ENCODE measurements around the gene GNG13.
"Not testable (repeated sequence)": the region's sequence is repeated elsewhere in the genome, so short reads cannot be mapped to it uniquely, and the experiment has no call there.

The GNG13 gene, protein sequence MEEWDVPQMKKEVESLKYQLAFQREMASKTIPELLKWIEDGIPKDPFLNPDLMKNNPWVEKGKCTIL

DNA sequence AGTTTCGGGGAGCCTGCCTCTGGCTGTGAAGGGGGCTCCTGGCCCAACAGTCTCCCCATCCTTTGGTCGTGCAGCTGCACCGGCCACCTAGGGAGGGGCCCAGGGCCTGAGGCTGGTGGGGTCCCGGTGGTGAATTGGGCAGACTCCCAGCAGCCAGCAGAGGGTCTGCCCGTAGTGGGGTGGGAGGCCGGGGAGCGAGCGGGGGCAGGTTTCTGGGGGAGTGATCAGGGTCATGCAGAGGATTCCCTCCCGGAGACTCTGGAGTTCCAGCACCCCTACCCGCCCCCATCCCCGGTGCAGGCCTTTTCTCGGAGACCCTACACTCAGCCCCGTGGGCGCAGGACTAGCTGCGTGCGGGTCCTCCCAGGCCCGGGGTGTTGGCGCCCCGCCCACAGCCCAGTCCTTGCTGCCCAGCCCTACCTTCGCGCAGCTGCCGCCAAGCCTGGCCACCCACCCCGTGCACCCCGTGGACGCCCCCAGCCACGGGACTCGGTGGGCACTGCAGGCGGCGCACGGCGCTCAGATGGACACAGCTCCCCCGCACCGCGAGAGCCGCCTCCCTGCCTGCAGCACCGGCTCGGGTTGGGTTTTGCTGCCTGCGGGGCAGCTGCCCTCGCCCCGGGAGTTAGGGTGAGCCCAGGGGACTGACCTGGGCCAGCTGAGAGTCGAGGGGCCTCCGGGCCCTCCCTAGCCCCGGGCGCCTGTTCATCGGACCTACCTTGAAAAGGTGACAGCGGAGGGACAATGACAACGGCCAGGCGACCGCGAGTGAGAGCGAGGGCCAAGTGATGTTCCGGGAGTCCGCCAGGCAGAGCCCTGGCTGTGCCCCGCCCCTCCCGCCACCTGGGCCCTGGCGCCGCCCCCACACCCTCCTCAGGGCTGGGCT lies at the start of gene GNG13:
Gene GNG13 (minus strand): TSS at position 787 of the 886 bp plus-strand sequence. CDS start 1,657 bp downstream, outside the sequence.
- H3K4me3 ChIP-seq (ENCODE audit: low read depth, low read length): peak within 1 kb of the TSS; percentile 17

DNA sequence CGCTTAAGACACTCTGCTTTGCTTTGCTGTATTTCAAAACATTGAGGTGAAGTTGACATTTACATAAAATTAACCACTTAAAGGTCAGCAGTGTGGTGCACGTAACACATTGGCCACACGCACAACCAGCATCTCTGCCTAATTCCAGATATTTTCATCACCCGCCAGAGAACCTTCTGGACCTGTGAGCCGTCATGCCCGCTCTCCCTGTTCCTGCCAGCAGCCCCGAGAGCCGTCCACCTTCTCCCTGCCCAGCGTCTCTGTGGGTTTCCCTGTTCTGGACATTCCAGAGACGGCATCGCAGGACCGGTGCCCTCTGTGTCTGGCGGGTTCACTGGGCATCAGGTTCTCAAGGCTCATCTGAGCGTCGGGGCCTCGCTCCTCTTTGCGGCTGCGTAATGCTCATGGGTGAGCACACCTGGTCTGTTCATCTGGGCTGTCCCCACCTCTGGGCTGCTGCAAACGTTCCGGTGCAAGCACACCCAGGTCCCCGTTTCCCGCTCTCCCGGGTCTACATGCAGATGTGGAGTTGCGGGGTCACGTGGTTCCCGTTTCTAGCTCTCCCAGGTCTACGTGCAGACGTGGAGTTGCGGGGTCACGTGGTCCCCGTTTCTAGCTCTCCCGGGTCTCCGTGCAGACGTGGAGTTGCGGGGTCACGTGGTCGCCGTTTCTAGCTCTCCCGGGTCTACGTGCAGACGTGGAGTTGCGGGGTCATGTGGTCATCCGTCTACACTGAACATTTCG lies 48.1 kb upstream of the GNG13 start:
- no peak overlapping the region for H3K4me3 ChIP-seq (ENCODE audit: low read depth, low read length)

DNA sequence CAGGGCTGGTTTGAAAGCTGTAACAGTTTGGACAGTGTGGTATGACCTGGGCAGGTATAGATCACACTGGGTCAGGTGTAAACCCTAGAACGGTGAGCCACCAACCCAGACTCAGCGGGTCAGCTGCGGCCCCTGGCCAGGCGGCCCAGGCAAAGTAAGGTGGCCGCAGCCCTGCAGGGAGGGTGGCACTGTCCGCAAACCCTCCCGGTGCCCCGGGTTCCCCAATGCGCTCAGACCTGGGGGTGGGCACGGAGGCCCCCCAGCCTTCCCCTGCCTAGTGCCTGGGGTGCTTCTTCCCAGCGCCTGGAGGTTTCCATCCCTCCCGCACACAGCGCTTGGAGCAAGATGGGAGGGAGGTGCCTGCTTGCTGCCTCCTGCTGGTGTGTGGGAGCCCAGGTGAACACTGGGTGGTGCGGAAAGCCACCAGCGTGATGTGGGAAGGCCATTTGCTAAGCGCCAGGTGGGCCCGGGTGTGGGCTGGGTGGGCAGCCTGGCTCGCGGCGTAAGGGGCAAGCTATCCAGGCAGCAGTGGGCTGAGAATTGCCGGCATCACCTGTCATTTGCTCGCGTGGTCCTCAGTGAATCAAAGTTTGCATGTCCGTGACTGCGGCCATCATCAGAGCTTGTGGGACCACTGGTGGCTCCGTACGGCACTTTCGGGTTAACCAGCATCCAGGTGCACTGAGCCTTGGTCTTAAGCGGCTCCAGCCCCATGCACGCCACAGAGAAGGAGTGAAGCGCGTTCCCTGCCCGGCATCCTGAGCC lies 47.3 kb upstream of the GNG13 start:
- no peak overlapping the region for H3K4me3 ChIP-seq (ENCODE audit: low read depth, low read length)

DNA sequence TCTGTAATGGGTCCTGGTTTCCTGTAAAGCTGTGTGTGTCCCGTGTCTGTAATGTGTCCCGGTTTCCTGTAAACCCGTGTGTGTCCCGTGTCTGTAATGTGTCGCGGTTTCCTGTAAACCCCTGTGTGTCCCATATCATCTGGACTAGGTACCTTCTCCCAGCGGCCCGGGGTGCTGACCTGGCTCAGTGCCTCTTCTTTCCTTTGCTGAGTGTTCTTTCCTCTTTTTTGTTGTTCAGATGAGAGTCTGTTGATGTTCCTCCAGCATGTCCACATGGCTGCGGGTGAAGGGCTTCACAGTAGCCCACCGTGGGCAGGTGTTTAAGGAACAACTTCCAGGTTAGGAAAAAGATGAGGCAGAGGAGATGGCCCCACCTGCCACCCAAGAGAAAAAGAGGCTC lies 46.6 kb upstream of the GNG13 start:
- H3K4me3 ChIP-seq (ENCODE audit: low read depth, low read length): no peak overlapping the region

DNA sequence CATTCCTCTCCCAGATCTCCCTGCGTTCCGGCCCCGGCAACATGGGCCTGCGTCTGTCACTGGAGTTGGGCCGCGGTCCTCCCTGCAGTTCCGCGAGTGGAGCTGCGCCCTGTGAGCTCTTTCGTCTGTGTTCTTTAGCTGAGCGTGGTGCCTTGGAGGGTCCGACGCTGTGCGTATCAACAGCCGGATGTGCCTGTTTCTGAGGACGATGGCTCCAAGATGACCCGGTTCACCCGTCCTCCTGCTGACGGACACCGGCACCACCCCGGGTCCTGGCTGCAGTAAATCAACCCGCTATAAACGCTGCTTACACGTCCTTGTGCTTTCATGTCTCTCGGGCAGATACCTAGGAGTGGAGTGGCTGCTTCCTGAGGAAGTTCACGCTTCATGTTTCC lies 44.8 kb upstream of the GNG13 start:
- no peak overlapping the region for H3K4me3 ChIP-seq (ENCODE audit: low read depth, low read length)

DNA sequence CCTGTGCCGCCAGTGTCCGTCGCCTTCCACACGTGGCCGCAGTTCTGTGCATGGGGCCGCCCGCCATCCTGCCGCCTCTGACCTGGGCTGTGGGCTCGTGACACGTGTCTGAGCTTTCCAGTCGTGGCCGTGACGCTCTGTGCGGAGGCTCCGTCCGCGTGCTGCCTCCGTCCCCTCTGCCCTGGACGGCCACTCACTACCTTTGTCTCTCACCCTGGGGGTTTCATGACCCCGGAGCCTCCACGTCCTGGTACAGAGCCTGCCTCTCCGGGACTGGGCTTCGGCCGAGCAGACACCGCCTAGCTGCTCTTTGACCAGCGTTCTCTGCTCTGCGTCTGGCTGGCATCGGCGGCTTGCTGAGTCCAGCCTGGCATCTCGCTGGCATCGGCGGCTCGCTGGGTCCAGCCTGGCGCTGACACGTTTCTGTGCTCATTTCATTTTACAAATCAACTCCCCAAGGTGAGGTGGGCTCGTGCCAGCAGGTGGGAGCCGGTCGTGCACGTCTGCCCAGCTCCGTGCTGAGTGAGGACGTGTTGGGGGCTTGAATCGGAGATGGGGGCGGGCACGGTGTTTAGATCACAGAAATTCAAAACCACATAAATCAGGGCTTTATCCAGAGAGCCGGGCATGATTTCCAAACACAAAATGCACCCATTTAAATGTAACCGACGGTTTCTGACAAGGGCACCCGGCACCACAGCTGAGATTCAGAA lies 44.3 kb upstream of the GNG13 start:
- no peak overlapping the region for H3K4me3 ChIP-seq (ENCODE audit: low read depth, low read length)

DNA sequence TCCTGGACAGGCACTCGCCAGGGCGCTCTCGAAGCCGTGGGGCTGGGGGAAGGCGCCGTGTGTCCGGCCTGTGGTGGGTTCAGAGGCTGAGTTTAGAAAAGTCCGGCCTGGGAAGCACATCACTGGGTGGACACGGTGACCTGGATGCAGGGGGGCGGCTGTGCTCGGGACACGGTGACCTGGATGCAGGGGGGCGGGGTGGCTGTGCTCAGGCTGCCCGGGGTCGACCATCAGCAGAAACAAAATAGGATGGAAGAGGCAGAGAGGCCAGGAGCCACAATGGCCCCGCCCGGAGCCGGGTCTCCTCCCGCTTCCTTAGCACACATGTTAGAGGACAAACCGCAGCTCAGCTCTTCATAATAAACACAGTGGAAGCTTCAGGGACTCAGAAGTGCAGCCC lies 43.2 kb upstream of the GNG13 start:
- no peak overlapping the region for H3K4me3 ChIP-seq (ENCODE audit: low read depth, low read length)

DNA sequence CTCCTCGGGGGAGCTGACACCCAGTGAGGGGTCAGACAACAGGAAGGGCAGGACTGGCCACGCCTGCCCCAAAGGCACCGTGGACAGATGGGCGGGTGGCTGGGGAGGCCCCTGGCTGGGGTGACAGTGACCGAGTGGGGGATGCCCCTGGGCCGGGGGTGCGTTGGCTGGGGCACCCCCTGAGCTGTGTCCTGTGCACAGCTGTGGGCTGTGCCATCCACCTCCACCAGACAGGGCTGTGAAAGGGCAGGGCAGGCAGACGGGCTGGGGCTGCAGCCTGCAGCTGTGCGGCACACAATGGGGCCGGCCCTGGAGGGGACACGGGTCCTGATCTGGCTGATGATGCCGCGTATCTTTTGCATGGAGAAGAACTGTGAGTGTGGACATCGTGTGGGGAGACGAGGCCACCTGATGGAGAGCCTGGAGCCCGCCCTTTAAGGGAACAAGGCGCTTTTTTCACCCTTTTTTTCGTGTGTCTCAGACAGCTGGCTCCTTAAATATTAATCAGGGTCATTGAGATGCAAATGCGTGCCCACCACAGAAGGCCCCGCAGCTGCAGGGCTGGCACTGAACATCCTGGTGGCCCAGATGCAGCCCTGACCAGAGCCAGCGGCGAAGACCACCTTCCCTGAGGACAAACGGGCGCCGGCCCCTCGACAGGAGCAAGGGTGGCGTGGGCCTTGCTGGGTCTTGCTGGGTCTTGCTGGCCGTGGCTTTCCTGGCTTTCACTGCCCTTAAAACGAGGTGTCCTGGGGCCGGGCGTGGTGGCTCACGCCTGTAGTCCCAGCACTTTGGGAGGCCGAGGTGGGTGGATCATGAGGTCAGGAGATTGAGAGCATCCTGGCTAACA lies 42.4 kb upstream of the GNG13 start:
- H3K4me3 ChIP-seq (ENCODE audit: low read depth, low read length): no peak overlapping the region

DNA sequence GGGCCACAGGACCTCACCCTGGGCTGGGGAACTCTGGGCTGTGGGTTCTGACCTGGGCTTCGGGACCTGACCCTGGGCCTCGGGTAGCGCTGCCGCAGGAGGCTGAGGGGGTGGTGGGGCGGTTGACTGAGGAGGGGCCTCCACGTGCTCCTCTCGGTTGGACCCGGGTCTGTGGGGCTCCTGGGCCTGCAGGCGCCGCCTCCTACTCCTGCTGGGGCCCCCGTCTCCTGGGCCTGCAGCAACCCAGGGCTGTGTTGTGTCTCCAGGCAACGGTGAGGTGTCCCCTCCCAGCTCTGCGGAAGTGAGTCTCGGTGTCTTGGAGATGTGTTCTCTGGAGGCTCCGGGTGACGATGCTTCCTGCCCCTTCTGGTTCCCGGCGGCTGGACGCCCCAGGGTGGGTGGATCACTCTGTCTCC lies 41.5 kb upstream of the GNG13 start:
- no peak overlapping the region for H3K4me3 ChIP-seq (ENCODE audit: low read depth, low read length)

DNA sequence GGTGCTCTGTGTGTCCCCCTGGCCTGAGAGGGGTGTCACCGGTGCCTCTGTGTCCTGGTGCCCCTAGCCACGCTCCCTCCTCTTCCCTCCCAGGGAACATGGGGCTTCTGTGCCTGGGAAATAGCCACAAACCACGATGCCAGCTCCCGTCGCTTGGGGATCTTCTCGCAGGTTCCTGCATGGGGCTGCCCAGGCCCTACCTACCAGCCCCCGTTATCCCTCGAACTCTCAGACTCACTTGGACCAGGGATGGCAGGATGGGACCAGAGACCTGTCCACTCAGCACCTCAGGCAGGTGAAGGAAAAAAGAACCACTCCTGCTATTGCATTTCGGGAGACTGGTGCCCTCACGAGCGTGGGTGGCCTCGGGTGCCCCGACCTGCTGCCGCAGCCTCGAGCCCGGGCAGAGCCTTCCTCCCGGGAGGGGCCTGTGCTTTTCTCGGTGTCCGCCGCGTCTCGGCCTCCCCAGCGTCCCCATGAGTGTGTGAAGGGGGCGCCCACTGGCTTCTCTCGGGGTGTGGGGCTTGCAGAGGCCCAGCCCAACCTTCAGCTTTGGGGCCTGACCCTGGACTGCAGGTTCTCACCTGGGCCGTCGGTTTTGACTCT lies 41.0 kb upstream of the GNG13 start:
- H3K4me3 ChIP-seq (ENCODE audit: low read depth, low read length): no peak overlapping the region

DNA sequence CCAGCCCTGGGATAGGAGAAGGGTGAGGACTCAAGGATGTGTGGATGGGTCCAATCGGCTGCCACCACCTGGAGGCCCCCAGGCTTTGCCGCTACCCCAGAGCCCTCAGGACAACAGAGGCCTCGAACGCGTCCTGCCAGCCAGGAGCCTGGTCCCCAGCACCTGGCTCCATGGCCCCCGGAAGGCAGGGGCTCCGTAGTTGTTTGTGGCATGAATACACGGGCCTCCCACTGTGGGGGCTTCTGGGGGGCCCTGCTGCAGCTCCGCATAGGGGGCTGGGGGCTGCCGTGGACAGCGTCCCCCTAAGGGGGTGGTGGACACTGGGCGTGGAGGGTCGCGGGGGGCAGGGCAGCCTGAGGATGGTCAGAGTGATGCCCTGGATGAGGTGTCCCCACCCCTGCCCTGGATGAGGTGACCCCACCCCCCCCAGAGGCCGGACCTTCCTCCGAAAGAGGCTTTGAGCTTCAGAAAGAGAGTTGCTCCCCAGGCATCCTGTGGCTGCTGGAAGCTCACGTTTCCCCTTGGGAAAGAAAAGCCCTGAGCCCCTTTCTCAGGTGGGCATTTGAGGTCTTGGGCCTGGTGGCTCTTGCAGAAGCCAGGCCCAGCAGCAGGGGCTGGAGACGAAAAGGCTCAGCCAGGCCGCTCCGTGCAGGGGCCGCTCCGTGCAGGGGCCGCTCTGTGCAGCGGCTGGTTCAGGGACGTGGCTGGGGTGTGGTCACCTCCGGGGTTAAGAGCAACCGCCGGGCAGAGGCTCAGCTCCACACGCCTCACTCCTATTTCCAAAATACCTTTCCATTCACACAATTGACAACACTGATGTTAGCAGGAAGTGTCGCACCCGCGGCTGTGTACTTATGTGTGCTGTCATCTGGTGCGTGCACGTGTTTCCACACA lies 40.3 kb upstream of the GNG13 start:
- H3K4me3 ChIP-seq (ENCODE audit: low read depth, low read length): no peak overlapping the region

DNA sequence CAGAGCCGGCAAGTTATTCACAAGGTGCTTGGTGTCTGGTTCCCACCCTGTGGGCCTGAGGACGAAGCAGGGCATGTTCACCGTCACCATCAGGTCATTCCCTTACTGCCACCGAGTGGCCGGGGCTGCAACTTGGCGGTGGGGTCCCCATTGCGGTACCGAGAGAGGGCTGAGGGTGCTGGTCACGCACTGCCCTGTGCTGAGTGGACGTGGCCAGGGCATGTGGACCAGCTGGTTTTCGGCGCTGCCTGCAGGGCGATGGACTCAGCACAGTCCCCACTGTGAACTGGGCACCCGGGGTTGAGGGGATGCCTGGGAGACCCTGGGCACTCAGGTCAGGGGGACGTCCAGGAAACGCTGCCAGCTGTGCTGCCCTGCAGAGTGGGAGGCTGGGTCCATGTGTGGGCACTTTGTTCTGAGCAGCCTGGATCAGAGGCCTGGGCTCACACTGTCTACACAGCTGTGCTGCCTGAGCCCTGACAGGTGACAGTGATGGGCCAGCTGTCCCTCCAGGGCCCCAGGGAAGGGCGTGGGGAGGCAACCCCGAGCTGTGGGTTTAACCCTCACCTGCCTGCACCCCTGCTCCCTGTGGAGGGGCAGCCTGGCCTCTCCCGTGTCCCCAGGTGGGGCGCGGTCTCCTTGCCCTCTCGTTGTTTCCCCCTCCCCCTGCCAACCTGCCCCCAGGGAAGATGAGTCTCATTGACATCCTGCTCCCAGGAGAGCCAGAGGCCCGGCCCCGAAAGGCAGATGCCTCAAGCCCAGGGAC lies 39.3 kb upstream of the GNG13 start:
- no peak overlapping the region for H3K4me3 ChIP-seq (ENCODE audit: low read depth, low read length)

DNA sequence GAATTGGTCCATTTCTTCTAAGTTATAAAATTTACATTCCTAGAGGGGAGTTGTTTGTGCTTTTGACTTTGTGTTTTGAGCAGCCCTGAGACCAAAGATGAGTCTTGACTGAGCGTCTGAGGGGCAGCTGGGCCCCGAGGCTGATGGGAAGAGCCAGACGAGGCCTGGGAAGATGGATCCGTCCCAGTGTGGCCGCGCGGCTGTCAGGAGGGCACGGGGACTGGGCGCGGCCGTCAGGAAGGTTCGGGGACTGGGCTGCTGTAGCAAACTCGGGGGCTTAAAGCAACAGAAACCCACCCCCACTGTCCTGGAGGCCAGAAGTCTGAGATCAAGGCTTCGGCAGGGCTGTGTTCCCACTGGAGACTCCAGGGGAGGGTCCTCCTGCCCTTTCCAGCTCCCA lies 38.2 kb upstream of the GNG13 start:
- H3K4me3 ChIP-seq (ENCODE audit: low read depth, low read length): no peak overlapping the region

DNA sequence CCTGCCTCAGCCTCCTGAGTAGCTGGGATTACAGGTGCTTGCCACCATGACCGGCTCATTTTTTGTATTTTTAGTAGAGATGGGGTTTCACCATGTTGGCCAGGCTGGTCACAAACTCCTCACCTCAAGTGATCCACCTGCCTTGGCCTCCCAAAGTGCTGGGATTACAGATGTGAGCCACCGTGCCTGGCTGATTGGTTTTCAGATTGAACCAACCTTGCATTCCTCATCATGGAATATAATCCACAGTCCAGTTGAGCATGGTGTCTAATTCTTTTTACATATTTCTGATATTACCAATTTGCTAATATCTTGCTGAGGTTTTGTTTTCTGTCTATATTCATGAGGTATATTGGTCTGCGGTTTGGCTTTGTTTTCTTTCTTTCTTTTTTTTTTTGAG lies 36.3 kb upstream of the GNG13 start:
- H3K4me3 ChIP-seq (ENCODE audit: low read depth, low read length): not testable (repeated sequence)

DNA sequence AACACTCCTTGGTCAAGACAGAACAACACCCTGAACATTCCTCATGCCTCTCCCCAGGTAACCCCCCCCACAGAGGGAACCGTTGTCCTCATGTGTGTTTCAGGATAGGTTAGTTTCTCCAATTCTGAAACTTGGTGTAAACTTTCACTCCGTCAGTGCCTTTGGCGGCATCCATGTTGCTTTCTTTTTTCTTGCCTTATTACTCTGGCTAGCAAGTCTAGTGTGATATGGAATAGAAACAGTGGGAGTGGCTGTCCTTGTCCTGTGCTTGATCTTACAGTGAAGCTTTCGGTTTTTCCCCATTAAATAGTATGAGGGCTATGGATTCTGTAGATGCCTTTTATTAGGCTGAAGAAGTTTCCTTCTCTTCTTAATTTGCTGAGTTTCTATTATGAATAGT lies 35.7 kb upstream of the GNG13 start:
- no peak overlapping the region for H3K4me3 ChIP-seq (ENCODE audit: low read depth, low read length)

DNA sequence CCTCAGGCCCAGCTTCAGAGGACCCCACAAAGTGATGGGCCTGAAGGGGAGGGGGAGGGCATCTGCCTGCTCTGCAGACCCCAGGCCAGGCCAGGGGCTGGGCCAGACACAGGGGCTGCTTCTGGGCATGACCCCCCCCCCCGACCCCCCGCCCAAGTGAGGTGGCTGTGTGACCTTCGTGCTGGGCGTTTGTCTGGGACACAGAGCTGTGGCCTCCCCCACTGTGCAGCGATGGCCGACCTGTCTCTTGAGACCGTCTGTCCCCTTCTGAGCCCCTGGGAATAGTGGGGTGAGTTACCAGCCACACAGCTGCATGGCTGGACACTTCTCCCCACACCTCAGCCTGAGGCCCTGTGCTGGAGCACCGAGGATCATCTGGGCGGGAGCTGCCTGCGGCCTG lies 34.8 kb upstream of the GNG13 start:
- no peak overlapping the region for H3K4me3 ChIP-seq (ENCODE audit: low read depth, low read length)

DNA sequence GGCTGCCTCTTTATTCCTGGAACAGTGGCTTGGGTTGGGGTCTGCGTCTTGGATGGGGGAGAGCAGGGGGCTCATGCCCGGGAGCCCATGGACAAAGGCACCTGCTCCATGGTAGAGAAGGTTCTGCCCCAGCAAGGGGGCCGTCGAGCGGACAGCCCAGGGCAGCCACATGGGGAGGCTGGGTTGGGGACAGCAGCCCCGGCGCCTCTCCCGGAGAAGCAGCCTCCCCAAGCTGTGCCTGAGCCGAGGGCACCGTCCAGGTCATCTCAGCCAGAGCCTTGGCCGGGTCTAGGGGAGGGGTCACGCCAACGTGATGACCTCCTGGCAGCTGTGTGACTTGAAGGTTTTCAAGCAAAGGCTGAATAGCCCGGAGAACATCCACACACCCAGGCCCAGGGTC lies 32.9 kb upstream of the GNG13 start:
- no peak overlapping the region for H3K4me3 ChIP-seq (ENCODE audit: low read depth, low read length)
